Keratinocyte (primary cell): ENCODE measurements around the gene UGT2A3. TPM values are rescaled to one million over a fixed set of nuclear protein-coding genes. Genes with fewer than 3 reads are reported as not detected.

Source experiments
- DNase-seq: peaks from one replicate; pipeline ENCODE4 v3.0.0-alpha.2; 2011; ENCODE audit warnings: low read depth, missing footprints, low spot score
- FAIRE-seq: peaks from 2 replicates; lab custom pipeline; 2011; peaks lifted over from hg19 to GRCh38; lab: Jason Lieb, UNC
- H2AFZ ChIP-seq: 2 replicates; pipeline ENCODE4 v1.6.0; 2012; ENCODE audit warnings: low read length, control low read depth, inconsistent platforms; ENCODE audit not compliant: control insufficient read depth
- H3K27ac ChIP-seq: 2 replicates; pipeline ENCODE4 v1.5.1; 2011; ENCODE audit warnings: low read length; ENCODE audit not compliant: control insufficient read depth, insufficient read depth
- H3K27me3 ChIP-seq: 3 replicates; pipeline ENCODE4 v1.6.0; 2011; ENCODE audit warnings: low read length; ENCODE audit not compliant: control insufficient read depth, insufficient read depth; ENCODE audit errors: extremely low read depth
- H3K36me3 ChIP-seq, 2 experiments: 2 replicates in 1 of 2; 3 replicates in 1 of 2; pipeline ENCODE4 v1.5.1; 2011; ENCODE audit warnings: low read length in 2 of 2, mild to moderate bottlenecking in 1 of 2; ENCODE audit not compliant: control insufficient read depth in 2 of 2, insufficient read depth in 2 of 2; ENCODE audit errors: extremely low read depth in 1 of 2
- H3K4me1 ChIP-seq: 3 replicates; pipeline ENCODE4 v1.5.1; 2011; ENCODE audit warnings: low read length; ENCODE audit not compliant: control insufficient read depth, insufficient read depth; ENCODE audit errors: extremely low read depth
- H3K4me2 ChIP-seq: 3 replicates; pipeline ENCODE4 v1.6.0; 2011; ENCODE audit warnings: low read depth, low read length; ENCODE audit not compliant: control insufficient read depth, insufficient read depth; ENCODE audit errors: extremely low read depth
- H3K4me3 ChIP-seq, 3 experiments: fragments of 200-600 bp in 1 of 3; sonication (generic) in 1 of 3; 2 replicates in 2 of 3; 3 replicates in 1 of 3; pipeline ENCODE4 v1.5.1; 2011 to 2016; ENCODE audit warnings: low read length in 3 of 3, mild to moderate bottlenecking in 3 of 3, control low read depth in 2 of 3, inconsistent platforms in 1 of 3, low read depth in 1 of 3, mixed read lengths in 1 of 3, mixed run types in 1 of 3, moderate library complexity in 1 of 3; ENCODE audit not compliant: control insufficient read depth in 2 of 3, insufficient read depth in 2 of 3; ENCODE audit errors: extremely low read depth in 1 of 3
- H3K79me2 ChIP-seq: 2 replicates; pipeline ENCODE4 v1.6.0; 2012; ENCODE audit warnings: low read length; ENCODE audit not compliant: control insufficient read depth, insufficient read depth
- H3K9ac ChIP-seq: 3 replicates; pipeline ENCODE4 v1.6.0; 2011; ENCODE audit warnings: low read length; ENCODE audit not compliant: control insufficient read depth, insufficient read depth; ENCODE audit errors: extremely low read depth
- H3K9me1 ChIP-seq: 3 replicates; pipeline ENCODE4 v1.6.0; 2011; ENCODE audit warnings: low read length; ENCODE audit not compliant: control insufficient read depth, insufficient read depth; ENCODE audit errors: extremely low read depth
- H3K9me3 ChIP-seq: 2 replicates; pipeline ENCODE4 v1.5.1; 2012; ENCODE audit warnings: low read depth, low read length; ENCODE audit not compliant: control insufficient read depth
- H4K20me1 ChIP-seq: 3 replicates; pipeline ENCODE4 v1.6.0; 2011; ENCODE audit warnings: low read length; ENCODE audit not compliant: control insufficient read depth, insufficient read depth; ENCODE audit errors: extremely low read depth
- EZH2 ChIP-seq: IDR thresholded peaks from one replicate; pipeline ENCODE4 v1.6.1; 2012; ENCODE audit warnings: inconsistent platforms, mild to moderate bottlenecking, low read length, moderate library complexity
- dilution Hi-C: fragments of 300-500 bp; cut with MboI; formaldehyde crosslinking; loops from one replicate; pipeline ENCODE4 v1.7.0; 2020; ENCODE audit warnings: low sequenced_read_pairs; ENCODE audit not compliant: extremely low pct_ligation_motif_present
- polyA plus RNA-seq, 5 experiments: library from polyadenylated mRNA; depleted of rRNA in 3 of 5; stranded (reverse) in 3 of 5; stranded (forward) in 1 of 5; unstranded in 1 of 5; fragments of >200 nt; gene quantifications; 1 replicate in 1 of 5; 2 replicates in 3 of 5; 3 replicates in 1 of 5; pipeline versions ENCODE4 v1.2.1 to v1.2.3, GENCODE V29; 2011 to 2012; ENCODE audit warnings: missing spikeins in 2 of 5, low read depth in 1 of 5, low replicate concordance in 1 of 5
- small RNA-seq, 3 experiments: library from RNA; depleted of rRNA; stranded (forward); fragments of <200 nt; gene quantifications; one replicate each; pipeline ENCODE3, GENCODE V24; 2012; ENCODE audit warnings: low read depth in 3 of 3, low replicate concordance in 1 of 3; ENCODE audit not compliant: insufficient read length in 3 of 3
- TF ChIP-seq, protein P1 (sequence below), 3 experiments: IDR thresholded peaks in 1 of 3; conservative IDR thresholded peaks in 1 of 3; optimal IDR thresholded peaks in 1 of 3; 2 replicates in 2 of 3; 3 replicates in 1 of 3; pipeline versions ENCODE3 to v1.5.1; 2011; ENCODE audit warnings: low read length in 3 of 3, mild to moderate bottlenecking in 3 of 3, moderate library complexity in 2 of 3, control low read depth in 1 of 3, inconsistent platforms in 1 of 3; ENCODE audit not compliant: insufficient read depth in 2 of 3; ENCODE audit errors: extremely low read depth in 1 of 3

UGT2A3 gene
- polyA plus RNA-seq, 1 donor (not counting 4 experiments of a cell fraction or from before 2014, with no cell fraction given): not detected

DNA sequence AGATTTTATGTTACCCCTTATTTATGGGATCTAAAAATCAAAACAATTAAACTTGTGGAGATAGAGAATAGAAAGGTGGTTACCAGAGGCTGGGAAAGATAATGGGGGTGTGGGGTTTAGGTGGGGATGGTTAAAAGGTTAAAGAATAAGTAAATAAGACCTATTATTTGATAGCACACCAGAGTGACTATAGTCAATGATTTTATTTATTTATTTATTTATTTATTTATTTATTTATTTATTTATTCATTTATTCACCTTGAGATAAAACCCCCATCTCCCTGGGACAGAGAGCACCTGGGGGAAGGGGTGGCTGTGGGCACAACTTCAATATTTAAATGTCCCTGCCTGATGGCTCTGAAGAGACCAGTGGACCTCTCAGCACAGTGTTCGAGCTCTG is 66.1 kb downstream of the UGT2A3 start:
- Histone ChIP-seq H3K79me2 (no peaks in the 10 kb centered on the region), H3K4me1 (no peaks in the 10 kb centered on the region), H4K20me1 (no peaks in the 10 kb centered on the region), H3K4me3 (no peak overlapping the region), H3K27ac (no peak overlapping the region), H3K9me3 (no peaks in the 10 kb centered on the region), H2AFZ (no peak overlapping the region), H3K4me2 (no peak overlapping the region), H3K36me3 (no peaks in the 10 kb centered on the region), H3K9ac (no peak overlapping the region), H3K27me3 (no peaks in the 10 kb centered on the region), H3K9me1 (no peaks in the 10 kb centered on the region)
- FAIRE-seq (no peak), DNase-seq (no peak)
- dilution Hi-C loops: no loop called here
- TF ChIP-seq EZH2: no peak
- TF ChIP-seq, protein P1, sequence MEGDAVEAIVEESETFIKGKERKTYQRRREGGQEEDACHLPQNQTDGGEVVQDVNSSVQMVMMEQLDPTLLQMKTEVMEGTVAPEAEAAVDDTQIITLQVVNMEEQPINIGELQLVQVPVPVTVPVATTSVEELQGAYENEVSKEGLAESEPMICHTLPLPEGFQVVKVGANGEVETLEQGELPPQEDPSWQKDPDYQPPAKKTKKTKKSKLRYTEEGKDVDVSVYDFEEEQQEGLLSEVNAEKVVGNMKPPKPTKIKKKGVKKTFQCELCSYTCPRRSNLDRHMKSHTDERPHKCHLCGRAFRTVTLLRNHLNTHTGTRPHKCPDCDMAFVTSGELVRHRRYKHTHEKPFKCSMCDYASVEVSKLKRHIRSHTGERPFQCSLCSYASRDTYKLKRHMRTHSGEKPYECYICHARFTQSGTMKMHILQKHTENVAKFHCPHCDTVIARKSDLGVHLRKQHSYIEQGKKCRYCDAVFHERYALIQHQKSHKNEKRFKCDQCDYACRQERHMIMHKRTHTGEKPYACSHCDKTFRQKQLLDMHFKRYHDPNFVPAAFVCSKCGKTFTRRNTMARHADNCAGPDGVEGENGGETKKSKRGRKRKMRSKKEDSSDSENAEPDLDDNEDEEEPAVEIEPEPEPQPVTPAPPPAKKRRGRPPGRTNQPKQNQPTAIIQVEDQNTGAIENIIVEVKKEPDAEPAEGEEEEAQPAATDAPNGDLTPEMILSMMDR (optimal IDR thresholded peaks at IDR 0.05 in 1 of 3, IDR thresholded peaks at IDR 0.05 in 1 of 3, conservative IDR thresholded peaks at IDR 0.05 in 1 of 3; ENCODE audit: extremely low read depth in 1 of 3, insufficient read depth in 2 of 3, low read length in 3 of 3): no peak

DNA sequence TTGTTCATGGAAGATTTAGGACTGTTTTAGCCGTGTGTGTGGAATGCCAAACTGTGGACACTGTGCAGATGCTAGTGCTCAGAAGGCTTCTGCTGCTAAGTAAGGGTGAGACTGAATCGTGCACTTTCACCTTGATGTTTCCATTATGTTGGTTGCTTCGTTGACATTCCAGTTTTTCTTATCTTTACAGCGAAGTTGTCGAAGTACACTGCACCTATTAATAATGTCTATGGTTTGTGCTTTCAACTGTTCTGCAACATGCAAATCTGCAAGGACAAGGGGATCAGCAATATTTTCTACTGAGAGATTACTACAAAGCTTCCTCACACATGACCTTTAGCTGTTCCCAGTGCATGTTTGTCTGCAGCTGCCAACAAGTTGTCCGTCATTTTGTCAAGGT is 67.7 kb downstream of the UGT2A3 start:
- Histone ChIP-seq H4K20me1 (no peaks in the 10 kb centered on the region), H3K4me2 (no peak overlapping the region), H3K79me2 (no peaks in the 10 kb centered on the region), H3K36me3 (no peaks in the 10 kb centered on the region), H2AFZ (no peak overlapping the region), H3K9me1 (no peaks in the 10 kb centered on the region), H3K9ac (no peak overlapping the region), H3K27ac (no peak overlapping the region), H3K4me3 (no peak overlapping the region), H3K27me3 (no peaks in the 10 kb centered on the region), H3K9me3 (no peaks in the 10 kb centered on the region), H3K4me1 (no peaks in the 10 kb centered on the region)
- FAIRE-seq: no peak
- no peak for DNase-seq
- dilution Hi-C loops: no loop called here
- TF ChIP-seq, protein P1 (optimal IDR thresholded peaks at IDR 0.05 in 1 of 3, IDR thresholded peaks at IDR 0.05 in 1 of 3, conservative IDR thresholded peaks at IDR 0.05 in 1 of 3; ENCODE audit: extremely low read depth in 1 of 3, insufficient read depth in 2 of 3, low read length in 3 of 3): no peak
- no peak for TF ChIP-seq EZH2

Small RNA genes lying within 50 kb of the gene (small RNA-seq; reads per million reads assigned to genes)
- gene AC021146.3 (0 reads per million in 3 experiments), gene AC021146.6 (0 reads per million in 3 experiments)

Other genes starting within 250 kb of the UGT2A3 start
- not detected in 3 replicates for gene UGT2B10, start 135.8 kb downstream of the UGT2A3 start, polyA plus RNA-seq
- gene UGT2B7, start 144.7 kb upstream of the UGT2A3 start, polyA plus RNA-seq: 0.05 to 0.11 TPM (median 0.05 TPM) in 3 replicates